NCI-H2196 treated with DMSO at 0.1 percent for 48 hours (cell line): ENCODE measurements around the gene PPP2CA.
A peak's percentile ranks its signal among the peaks of the same experiment; 100 is the strongest.

ENCODE experiments used
- DNase-seq: peaks from one replicate; lab custom pipeline; 2025; ENCODE audit not compliant: unreplicated experiment; lab: John Stamatoyannopoulos, UW

The PPP2CA gene

DNA sequence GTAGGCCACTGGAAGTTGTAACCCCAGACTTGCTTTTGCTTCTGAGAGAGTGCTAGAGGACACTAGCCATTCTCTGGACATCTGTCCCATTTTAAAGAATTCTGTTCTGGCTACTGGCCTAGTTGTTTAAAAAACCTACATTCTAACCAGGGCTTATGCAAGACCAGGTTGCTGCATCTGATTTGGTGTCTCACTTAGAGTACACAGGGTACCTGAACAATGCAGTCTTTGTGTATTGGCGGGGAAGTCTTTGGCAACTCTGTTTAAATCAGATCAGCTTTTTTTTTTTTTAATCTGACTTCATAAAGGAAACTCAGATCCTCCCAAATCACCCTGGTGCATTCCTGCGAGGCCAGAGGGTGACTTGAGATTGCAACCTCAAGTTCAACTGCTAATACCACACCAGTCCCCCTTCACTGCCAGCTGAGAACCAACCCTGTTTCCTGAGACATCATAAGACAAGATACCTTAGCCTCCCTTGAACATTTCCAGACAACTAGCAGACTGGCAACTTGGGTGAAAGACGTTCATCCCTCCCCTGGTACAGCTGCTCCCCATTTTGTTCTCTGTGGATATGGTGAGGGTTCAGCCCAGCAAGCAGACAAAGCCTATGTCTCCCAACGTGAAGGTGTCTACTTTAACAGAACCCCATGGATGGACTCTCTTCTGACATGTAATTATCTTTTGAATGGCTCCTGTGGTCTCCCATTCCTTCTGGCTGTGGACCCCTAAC, 76.1 kb downstream of the PPP2CA start:
- DNase-seq: no peak

DNA sequence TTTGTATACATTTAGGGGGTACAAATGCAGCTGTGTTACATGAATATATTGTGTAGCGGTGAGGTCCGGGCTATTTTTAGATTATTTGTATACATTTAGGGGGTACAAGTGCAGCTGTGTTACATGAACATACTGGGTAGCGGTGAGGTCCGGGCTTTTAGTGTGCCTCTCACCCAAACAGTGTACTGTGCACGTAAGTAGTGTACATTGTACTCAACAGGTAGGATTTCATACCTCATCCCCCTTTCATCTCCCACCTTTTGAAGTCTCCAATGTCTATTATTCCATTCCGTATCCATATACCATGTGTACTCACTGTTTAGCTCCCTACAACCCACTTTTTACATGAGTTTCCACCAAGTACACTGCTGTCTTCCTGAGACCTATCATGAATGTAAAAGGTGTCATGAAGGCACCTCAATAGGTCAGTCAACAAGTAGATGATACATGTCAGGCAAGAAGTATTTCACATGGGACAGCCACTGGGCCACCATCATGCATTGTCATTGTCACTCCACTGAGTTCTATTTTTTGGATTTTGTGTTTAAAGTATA, 76.8 kb downstream of the PPP2CA start:
- DNase-seq: no peak

DNA sequence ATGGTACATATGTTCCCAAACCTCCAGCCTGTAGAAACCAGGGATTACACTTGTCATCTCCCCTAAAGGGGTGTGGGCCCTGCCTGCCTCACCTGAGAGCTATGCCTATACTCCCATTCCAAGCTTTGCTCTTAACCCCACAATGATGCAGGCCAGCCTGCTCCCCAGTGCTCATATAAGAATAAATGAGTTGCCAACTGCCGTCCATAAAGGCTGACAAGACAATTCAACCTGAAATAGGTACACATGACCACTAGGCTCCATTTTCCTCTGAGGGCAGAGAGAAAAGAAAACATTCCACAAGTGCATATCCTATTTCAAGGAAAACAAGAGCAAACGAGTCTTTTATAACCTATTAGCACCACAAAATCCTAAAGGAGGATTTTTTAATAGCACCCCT, 77.6 kb downstream of the PPP2CA start:
- DNase-seq: no peak

DNA sequence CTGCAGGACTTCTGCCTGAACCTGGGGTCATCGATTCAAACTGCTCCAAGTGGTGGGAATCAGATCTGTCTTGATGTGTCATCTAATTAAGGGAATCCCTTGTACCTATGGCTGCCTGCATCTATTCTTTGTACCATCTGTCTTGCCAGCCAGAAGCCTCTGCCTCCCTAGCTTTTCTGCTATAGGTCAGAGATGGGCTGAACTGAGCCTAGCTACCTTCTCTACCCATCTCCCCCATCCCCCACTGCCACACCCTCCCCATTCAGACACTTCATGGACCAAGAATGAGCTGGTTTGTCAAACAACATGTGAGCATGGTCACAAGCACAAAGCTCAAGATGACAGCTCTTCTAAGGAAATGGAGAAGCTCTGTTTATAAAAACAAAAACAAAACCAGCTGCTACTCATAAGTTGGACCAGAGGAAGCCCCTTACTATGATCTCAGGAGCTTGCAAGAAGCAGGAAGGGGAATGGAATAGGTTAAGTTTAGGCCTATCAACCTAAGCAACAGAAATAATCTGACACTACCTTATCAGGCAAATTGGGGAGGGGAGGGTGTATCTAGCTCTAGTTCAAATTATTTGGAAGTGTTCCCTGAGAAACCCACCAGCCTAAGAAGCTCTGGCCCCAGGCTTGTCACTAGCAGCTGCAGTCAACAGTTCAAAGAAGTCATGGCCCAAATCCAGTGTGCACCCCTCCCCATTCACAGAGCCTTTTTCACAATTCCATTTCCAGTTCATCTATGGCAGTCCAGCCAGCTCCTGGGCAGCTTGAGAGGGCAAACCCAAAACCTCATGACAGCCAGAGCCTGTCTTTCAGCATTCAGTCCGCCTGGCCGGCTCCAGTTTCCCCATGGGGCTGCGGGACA, 79.0 kb downstream of the PPP2CA start:
- no peak for DNase-seq

DNA sequence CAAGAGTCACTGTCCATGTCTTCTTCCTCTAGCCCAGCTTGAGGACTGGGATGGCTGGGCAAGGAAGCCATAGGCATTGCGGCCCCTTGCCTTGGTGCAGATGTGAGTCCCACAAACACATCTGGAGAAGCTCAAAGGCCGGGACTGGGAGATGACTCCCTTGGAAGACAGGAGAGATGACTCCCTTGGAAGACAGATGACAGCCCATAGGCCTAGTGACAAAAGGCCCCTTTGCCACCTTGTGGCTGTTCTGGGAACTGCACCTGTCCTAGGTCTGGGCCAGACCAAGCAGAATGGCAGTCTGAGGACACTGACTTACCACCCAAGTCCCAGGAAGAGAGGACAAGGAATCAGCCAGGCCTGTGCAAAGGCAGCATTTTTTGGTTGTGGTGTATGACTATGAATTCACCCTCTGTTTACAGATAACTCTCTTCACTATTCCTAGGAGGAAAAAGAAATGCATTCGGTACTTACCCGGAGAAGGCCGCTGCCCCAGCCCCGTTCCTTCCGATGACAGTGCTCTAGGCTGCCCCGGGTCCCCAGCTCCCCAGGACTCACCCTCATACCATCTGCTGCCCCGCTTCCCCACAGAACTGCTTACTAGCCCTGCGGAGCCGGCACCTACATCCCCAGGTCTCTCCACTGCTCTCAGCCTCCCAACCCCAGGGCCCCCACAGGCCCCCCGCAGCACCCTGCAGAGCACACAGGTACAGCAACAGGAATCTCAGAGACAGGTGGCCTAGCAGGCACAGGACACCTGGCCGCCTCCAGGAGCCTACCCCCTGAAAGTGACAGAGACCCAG, 79.9 kb downstream of the PPP2CA start:
- DNase-seq: peak; percentile 15

DNA sequence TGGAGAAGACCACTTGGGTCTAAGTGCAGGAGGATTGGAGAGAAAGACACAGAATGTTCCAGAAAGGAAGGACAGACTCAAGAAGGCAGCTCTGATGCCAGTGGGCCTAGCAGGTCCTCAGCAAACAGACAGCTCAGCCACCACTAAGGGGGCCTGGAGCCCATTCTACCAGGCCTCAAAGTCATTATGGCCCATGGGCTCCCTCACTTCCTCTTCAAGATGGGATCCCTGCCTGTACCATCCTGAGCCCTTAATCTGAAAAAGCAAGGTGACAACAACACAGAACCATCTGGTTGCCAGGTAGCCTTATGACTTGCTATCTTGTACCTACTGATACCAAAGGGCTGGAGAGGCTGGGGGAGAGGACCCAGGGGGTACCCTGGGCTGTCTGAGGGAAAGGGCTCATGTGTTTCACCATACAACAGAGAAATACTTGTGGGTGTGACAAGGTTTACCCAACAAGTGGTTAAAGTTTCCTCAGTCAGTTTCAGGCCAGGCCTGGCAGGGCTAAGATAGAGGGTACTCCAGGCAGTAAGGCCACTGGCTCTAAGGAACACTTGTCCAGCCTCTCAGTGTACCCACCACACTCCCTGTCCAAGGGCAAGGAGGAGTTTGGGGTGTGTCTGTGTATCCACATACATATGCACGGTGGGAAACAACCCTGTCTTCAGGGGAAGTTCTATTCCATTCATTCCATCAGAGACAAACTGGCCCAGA, 80.7 kb downstream of the PPP2CA start:
- no peak for DNase-seq
